ENCODE data around the gene TMEM135. TPM values are rescaled to one million over a fixed set of nuclear protein-coding genes. Genes with fewer than 3 reads are reported as not detected.

The TMEM135 gene
- total RNA-seq, 6 experiments from 2014 or later = 12.2 to 27.9 (median 18.8) TPM

DNA sequence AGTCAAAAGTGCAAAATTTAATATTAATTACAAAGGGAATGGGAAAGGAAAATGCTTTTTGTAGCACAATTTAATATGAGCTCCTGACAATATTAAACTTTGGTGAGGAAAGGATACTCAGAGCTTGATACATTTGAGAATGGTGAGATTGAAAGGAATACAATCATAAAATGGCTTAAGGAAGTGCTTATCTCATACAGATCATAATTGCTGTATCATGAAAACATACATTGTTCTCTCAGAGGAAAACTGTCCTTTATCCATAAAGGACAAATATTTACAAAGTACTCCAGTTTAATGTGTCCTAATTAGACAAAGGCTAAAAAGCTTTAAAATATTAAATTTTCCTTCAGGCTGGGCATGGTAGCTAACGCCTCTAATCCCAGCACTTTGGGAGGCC, 260.4 kb downstream of the TMEM135 start:
- TF ChIP-seq POLR2A (IDR thresholded peaks at IDR 0.05) = no peak
- Histone ChIP-seq H3K4me3 (no peak overlapping the region), H3K27ac (no peak overlapping the region), H3K27me3 (no peaks in the 10 kb centered on the region), H3K36me3 (no peaks in the 10 kb centered on the region), H3K9me3 (no peaks in the 10 kb centered on the region), H3K4me1 (no peaks in the 10 kb centered on the region)
- 100% methylated on average over 1 of the region's 1 CpG for WGBS (ENCODE audit: insufficient coverage, low coverage, low lambda C conversion rate, missing lambda C conversion rate)
- intact Hi-C loops (cut with DNase I) = no loop called here
- no peak for DNase-seq
- ATAC-seq = no peak

DNA sequence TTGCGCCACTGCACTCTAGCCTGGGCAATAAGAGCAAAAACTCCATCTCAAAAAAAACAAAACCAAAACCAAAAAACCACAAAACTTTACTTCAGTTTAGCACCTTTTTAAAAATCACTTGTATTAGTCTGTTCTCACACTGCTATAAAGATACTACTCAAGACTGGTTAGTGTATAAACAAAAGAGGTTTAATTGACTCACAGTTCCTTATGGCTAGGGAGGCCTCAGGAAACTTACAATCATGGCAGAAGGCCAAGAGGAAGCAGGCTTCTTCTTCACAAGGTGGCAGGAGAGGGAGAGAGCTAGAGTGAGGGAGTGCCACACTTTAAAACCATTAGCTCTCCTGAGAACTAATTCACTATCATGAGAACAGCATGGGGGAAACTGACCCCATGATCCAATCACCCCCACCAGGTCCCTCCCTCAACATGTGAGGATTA, 261.3 kb downstream of the TMEM135 start:
- DNase-seq (no peak), ATAC-seq (no peak)
- no peaks in the 10 kb centered on the region for H3K9me3 ChIP-seq
- 89% methylated on average over 1 of the region's 1 CpG for WGBS (ENCODE audit: insufficient coverage, low coverage, low lambda C conversion rate, missing lambda C conversion rate)
- H3K27ac ChIP-seq = no peak overlapping the region
- no peak overlapping the region for H3K4me3 ChIP-seq
- no peaks in the 10 kb centered on the region for H3K36me3 ChIP-seq
- H3K27me3 ChIP-seq = no peaks in the 10 kb centered on the region
- H3K4me1 ChIP-seq = no peaks in the 10 kb centered on the region
- intact Hi-C loops (cut with DNase I) = no loop called here
- TF ChIP-seq POLR2A (IDR thresholded peaks at IDR 0.05) (no peak), CTCF (IDR thresholded peaks at IDR 0.05) (no peak)

- WGBS (ENCODE audit: insufficient coverage, low coverage, low lambda C conversion rate, missing lambda C conversion rate) = 60% methylated on average over 3 of the region's 3 CpGs
- Histone ChIP-seq H3K27me3 (no peaks in the 10 kb centered on the region), H3K4me1 (no peaks in the 10 kb centered on the region), H3K9me3 (no peaks in the 10 kb centered on the region), H3K4me3 (no peak overlapping the region), H3K27ac (no peak overlapping the region), H3K36me3 (no peaks in the 10 kb centered on the region)
- DNase-seq (no peak), ATAC-seq (peak in 2 of 4 donors; percentile 13 to 22)
- intact Hi-C loops (cut with DNase I) = no loop called here
- TF ChIP-seq POLR2A (IDR thresholded peaks at IDR 0.05) = no peak
- TF ChIP-seq CTCF (IDR thresholded peaks at IDR 0.05) = no peak
Measured at GRCh38 chr11:87300640-87301380, 263.1 kb downstream of the TMEM135 start.

DNA sequence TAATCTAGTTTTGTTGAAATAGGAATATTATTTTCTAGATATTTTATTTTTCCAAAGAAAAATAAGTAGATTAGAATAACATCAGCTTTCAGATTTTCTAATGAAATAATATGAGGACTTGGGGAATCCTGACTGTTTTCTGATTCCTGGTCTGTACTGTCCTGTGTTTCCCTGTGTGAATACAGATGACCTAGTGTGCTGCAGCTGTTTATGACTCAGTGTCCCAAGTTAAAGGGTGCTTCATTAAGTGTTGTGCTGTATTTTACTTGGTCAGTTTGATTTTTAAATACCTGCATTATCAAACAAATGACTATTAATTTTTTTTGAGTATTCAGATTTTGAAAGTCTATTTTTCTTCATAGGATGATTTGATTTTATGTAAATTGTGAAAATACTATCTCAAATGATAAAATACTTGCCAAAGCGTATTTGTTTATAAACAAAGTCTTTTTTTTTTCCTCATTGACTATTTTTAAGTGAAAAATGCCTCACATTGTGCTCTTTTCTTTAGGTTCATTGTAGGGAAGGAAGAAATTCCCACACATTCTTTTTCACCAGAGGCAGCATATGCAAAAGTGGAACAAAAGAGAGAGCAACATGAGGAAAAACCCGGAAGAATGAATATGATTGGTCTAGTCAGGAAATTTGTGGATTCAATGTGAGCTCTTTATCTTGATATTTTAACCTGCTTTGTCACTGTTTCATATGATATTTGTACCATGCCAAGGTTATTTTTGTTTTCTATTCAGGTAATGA, 264.2 kb downstream of the TMEM135 start:
- TF ChIP-seq POLR2A (IDR thresholded peaks at IDR 0.05) (no peak), CTCF (IDR thresholded peaks at IDR 0.05) (no peak)
- intact Hi-C loops (cut with DNase I) = no loop called here

GRCh38 chr11:87304412-87304811, 266.7 kb downstream of the TMEM135 start:
- no peak overlapping the region for H3K27ac ChIP-seq
- H3K4me1 ChIP-seq = no peaks in the 10 kb centered on the region
- no peaks in the 10 kb centered on the region for H3K27me3 ChIP-seq
- no peak for ATAC-seq
- no peaks in the 10 kb centered on the region for H3K9me3 ChIP-seq
- no peak for DNase-seq
- no peaks in the 10 kb centered on the region for H3K36me3 ChIP-seq
- TF ChIP-seq POLR2A (IDR thresholded peaks at IDR 0.05) (no peak), CTCF (IDR thresholded peaks at IDR 0.05) (no peak)
- intact Hi-C loops (cut with DNase I) = no loop called here
- no peak overlapping the region for H3K4me3 ChIP-seq
- 80% methylated on average over 1 of the region's 1 CpG for WGBS (ENCODE audit: insufficient coverage, low coverage, low lambda C conversion rate, missing lambda C conversion rate)

More for the DNA sequence above, 264.2 kb downstream of the TMEM135 start:
- H3K27ac ChIP-seq = no peak overlapping the region
- no peak for DNase-seq
- WGBS (ENCODE audit: insufficient coverage, low coverage, low lambda C conversion rate, missing lambda C conversion rate) = 64% methylated on average over 2 of the region's 2 CpGs
- no peaks in the 10 kb centered on the region for H3K9me3 ChIP-seq
- no peaks in the 10 kb centered on the region for H3K27me3 ChIP-seq
- H3K4me3 ChIP-seq = no peak overlapping the region
- no peaks in the 10 kb centered on the region for H3K36me3 ChIP-seq
- no peaks in the 10 kb centered on the region for H3K4me1 ChIP-seq
- no peak for ATAC-seq

Measured in right lobe of liver (tissue), 6 donors.